Stimulated activated CD8-positive, alpha-beta memory T cell treated with anti-CD3 and anti-CD28 coated beads, Interleukin-7, amount 100 ng/mL, for 48 hours (primary cell): Measurements from ENCODE around the gene CCND1.

Experiments
- DNase-seq, 2 donors: peaks; one replicate each; pipeline ENCODE4 v3.0.0-alpha.2; 2020; ENCODE audit warnings: low read depth in 1 of 2; ENCODE audit errors: extremely low read depth in 1 of 2

CCND1 gene

DNA sequence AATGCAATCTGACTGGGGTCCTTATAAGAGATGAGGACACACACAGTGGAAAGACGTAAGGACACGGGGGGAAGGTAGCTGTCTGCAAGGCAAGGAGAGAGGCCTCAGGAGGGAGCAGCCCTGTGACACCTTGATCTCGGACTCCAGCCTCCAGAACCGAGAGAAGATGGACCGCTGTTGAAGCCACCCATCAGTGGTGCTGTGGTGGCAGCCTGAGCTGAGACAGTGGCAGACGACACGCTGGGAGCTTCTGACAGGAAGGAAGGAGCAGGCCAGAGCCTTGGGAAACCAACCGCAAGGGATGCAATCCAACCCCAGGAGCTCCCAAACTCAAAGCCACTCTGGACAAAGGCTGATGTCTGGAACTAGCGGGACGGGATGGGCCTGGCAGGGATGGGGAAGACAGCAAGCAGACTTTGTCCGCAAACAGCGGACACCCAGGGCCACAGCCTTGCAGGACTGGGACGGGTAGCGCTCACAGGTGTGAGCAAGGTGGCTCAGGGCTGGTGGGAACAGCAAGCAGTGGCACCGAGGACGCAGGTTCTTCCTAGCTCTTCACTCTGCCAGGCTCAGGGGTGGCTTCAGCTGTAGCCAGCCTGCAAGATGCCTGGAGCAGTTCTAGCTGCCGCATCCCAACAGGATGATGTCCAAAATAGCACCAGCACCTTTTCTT, 23.3 kb downstream of the CCND1 start:
- no peak for DNase-seq

GRCh38 chr11:69664901-69665300, 23.9 kb downstream of the CCND1 start:
- DNase-seq, result no peak

DNA sequence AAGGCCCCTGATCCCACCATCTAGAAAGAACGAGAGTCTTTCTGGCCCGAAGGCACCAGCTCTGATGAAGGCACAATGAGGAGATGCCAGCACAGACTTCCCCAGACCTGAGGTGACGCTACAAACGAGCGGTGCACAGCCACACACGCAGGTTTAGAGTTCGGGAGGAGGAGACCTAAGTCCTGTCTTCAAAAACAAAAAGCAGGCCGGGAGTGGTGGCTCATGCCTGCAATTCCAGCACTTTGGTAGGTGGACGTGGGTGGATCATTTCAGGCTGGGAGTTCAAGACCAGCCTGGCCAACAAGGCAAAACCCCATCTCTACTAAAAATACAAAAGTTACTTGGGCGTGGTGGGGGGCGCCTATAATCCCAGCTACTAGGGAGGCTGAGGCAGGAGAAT, 24.7 kb downstream of the CCND1 start:
- DNase-seq, result no peak

DNA sequence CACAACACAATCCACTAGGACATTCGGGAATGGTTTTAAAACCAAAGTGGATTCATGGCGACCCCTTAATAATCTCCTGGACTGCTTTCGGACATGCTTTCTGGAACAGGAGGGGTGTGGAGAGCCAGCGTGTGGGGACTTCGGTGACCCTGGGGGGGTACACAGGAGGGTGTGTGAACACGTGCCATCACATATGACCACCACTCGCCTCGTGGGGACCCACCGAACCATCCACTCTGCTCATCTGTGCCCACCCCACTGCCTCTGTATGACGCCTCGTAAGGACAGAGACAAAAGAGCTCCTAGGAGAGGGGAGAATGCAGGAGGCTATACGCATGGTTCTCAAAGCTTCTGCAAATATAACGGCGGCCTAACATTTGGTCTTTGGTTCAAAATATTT, 25.3 kb downstream of the CCND1 start:
- DNase-seq, result no peak

DNA sequence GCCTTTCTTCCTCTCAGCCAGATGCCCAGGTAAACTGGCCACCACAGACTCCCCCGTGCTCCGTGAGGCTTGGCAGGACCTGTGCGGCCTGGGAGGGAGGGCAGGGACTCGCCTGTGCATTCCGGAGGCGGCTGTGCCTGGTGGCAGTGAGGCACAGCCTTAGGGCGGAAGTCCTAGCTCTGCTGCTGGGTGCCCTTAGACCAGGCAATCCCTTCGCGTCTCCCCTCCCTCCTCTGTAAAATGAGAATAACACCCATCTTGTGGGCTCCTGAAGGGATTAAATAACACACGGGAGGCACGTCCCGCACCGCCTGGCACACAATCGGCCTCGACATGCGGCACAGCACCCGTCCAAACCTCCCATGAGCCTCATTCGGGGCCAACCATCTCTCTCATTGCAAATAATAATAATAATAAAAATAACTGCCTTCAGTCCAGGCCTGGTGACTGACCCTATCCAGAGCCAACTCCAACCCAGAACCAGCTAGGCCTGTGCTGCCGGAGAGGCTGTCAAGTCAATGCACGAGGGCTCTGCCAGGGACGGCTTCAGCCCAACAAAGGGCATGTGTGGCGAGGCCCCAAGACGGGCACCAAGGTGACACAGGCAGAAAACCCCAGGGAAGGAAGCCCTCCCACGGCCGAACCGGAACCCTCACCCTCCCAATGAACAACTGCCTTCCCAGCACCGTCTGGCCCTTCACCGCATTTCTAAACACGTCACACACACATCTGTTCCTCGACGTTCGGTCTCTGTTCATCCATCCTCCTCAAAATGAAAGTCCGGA, 26.0 kb downstream of the CCND1 start:
- DNase-seq, result no peak

GRCh38 chr11:69667619-69668604, 27.0 kb downstream of the CCND1 start:
- no peak for DNase-seq

DNA sequence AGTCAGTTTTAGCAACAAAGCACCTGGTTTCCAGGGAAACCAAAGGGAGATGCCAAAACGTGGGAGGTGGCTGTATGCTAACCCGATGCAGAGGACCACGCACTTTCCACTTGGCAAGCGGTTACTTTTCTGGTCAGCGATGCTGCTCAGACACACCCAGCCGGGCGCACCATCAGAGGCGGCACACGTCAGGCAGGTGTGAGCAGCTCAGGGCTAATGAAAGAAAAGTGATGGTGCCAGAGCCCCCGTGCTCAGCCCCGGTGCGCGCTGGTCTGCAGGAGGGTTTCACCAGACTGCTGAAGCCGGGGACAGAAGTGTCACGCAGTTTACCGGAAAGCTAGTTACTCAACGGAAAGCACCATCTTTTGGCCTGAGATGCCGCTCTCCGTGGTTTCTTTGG, 28.5 kb downstream of the CCND1 start:
- no peak for DNase-seq

- DNase-seq, result peak in 1 of 2 donors; percentile 11
These were observed 29.3 kb downstream of the CCND1 start for GRCh38 chr11:69670158-69670845.

DNA sequence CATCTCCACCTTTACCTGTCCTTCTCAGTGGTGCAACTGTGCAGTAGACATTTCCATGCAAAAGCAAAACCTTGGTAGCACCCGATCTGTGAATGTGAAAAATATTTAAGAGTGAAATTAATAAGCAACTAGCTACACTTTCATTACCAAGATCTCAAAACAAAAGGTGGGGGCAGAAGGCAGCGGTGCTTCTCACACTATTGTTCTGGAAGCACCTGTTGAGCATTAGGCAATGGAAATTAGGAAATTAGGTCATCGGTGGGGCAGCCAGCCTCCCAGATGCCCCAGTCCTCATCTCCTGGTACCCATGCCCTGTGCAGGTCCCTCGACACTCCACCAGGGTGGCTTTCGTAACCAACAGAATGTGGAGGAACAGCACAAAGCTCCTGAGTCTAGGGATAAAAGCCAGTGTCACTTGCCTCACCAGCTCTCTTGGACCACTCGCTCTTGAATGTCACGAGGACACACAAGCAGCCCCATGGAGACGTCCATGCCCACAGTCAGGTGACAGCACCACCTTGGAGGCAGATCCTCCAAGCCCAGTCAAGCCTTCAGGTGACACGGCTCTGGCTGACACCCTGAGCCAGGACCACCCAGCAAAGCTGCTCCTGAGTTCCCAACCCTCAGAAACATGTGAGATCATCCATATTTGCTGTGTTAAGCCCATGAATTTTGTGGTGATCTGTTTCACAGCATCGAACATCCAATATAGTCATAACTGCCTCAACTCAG, 30.9 kb downstream of the CCND1 start:
- DNase-seq, result no peak

GRCh38 chr11:69674267-69674885, 33.4 kb downstream of the CCND1 start:
- DNase-seq, result no peak

- peak; percentile 89 to 90 for DNase-seq
These were observed 34.1 kb downstream of the CCND1 start, which contains the start of gene LTO1 for GRCh38 chr11:69674886-69675714. Gene LTO1, minus strand, starts transcription at chr11:69675353. Its CDS starts 114 bp downstream, at chr11:69675239.

GRCh38 chr11:69677749-69678148, 36.8 kb downstream of the CCND1 start:
- DNase-seq, result no peak

GRCh38 chr11:69680688-69681087, 39.7 kb downstream of the CCND1 start:
- no peak for DNase-seq

DNA sequence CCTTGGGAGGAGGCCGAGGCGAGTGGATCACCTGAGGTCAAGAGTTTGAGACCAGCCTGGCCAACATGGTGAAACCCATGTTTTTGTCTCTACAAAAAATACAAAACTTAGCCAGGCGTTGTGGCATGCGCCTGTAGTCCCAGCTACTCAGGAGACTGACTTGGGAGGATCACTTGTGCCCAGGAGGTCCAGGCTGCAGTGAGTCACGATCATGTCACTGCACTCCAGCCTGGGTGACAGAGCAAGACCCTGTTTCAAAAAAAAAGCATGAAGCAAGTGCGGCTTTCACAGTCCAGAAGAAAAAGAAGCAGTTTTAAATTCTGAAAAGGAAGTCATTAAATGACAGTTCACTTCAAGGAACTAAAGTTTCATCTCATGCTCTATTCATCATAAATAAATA, 41.3 kb downstream of the CCND1 start:
- no peak for DNase-seq

GRCh38 chr11:69682681-69683326, 41.8 kb downstream of the CCND1 start:
- DNase-seq, result no peak

GRCh38 chr11:69683764-69684333, 42.9 kb downstream of the CCND1 start:
- no peak for DNase-seq

DNA sequence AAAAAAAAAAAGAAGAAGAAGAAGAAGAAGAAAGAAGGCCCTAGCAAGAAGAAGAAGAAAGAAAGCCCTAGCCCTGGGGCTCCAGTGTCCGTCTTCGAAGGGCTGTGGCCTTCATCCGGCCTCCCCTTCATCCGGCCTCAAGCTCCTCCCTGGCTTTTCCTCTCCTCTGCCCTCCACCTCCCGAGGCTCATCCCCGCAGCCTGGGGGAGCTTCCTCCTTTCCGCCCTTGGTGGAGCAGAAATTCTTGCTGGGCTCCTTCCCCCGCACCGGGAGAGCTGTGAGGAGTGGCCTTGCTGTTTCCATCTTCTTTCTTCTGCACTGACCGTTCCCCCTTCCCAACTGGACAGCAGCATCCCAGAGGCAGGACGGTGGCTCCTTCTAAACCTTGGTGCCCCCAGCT, 43.7 kb downstream of the CCND1 start:
- DNase-seq, result no peak

- DNase-seq, result no peak
These were observed 44.4 kb downstream of the CCND1 start for GRCh38 chr11:69685348-69685747.
